Measurements from ENCODE around the gene PAX3.

Gene PAX3

DNA sequence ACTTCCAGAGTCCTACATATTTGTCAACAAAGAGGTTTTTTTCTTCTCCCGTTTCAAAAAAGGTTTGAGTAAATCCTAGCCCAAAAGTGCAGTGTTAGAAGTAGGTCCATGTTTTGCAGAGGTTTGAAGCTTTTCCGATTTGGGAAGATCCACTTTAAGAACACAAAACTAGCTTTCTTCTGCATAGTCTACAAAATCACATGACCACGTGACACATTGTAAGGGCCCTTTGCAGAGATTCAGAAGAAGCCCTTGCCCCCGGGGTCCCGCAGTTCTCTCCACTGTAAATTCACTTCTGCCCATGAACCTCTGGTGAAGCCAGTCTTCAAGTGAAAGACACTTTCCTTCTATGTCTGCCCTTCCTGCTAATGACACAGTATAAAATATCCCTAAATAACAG is 49.4 kb downstream of the PAX3 start:
- no peak for DNase-seq (ENCODE audit: low read depth)
- H3K4me3 ChIP-seq (ENCODE audit: low read length), result no peak overlapping the region
- no peak for TF ChIP-seq CTCF (conservative IDR thresholded peaks at IDR 0.05; ENCODE audit: low read length)

DNA sequence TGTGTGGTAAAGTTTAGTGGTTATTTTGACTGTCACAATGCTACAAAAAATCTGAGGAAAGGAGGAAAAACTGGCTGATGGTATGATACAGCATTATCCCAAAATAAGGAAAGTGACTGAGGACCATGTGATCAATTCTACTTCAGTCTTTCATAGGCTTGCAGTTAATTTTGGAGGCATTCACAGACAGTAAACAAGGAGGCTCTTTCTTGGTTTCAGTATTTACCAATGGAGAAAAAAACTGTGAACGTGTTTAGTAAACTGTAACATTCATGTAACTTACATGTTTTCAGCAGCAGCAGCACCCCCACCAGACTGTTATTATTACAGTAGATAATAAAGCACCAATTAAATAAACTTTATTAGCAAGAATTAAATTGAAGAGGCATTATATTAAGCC is 50.0 kb downstream of the PAX3 start:
- DNase-seq (ENCODE audit: low read depth), result no peak

GRCh38 chr2:222248256-222248655 is 50.5 kb downstream of the PAX3 start:
- no peak for DNase-seq (ENCODE audit: low read depth)
- H3K4me3 ChIP-seq (ENCODE audit: low read length), result no peak overlapping the region
- no peak for TF ChIP-seq CTCF (conservative IDR thresholded peaks at IDR 0.05; ENCODE audit: low read length)

More for the DNA sequence above, 50.0 kb downstream of the PAX3 start:
- no peak overlapping the region for H3K4me3 ChIP-seq (ENCODE audit: low read length)
- no peak for TF ChIP-seq CTCF (conservative IDR thresholded peaks at IDR 0.05; ENCODE audit: low read length)

GRCh38 chr2:222242532-222242931 is 56.3 kb downstream of the PAX3 start:
- no peak for DNase-seq (ENCODE audit: low read depth)
- TF ChIP-seq CTCF (conservative IDR thresholded peaks at IDR 0.05; ENCODE audit: low read length), result no peak
- no peak overlapping the region for H3K4me3 ChIP-seq (ENCODE audit: low read length)

DNA sequence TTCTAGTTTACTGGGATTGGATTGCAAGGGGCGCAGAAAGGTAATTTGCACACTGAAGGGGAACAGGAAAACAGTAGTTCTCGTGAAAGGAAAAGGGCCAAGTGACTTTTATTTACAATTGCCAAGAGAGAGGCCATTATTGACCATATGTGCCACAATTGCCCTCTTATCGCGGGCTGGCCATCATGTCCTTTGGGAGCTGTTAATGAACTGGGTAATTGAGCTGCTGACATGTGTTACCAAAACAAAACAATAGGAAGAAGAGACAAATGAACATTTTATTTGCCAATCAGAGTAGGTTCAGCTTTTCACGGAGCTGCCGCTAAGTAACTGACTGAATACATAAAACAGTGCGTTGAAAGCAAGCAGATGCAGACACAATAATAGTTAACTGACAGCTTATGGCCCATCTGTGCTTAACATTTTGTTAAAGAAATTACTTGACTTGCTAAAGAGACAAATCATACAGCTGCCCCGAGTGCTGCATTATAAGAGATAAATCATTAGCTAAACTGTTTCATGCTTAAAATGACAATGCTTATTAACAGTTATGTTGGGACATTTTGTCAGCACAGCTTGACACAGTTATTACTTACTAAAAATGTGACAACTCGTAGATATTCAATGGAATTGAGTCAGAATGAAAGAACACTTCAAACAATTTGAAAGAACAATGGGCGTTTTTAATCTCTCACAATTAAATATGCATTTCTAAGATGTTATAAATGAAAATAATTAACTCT is 57.5 kb downstream of the PAX3 start:
- no peak for TF ChIP-seq CTCF (conservative IDR thresholded peaks at IDR 0.05; ENCODE audit: low read length)
- H3K4me3 ChIP-seq (ENCODE audit: low read length), result no peak overlapping the region
- DNase-seq (ENCODE audit: low read depth), result no peak

GRCh38 chr2:222240676-222241049 is 58.1 kb downstream of the PAX3 start:
- no peak overlapping the region for H3K4me3 ChIP-seq (ENCODE audit: low read length)
- no peak for TF ChIP-seq CTCF (conservative IDR thresholded peaks at IDR 0.05; ENCODE audit: low read length)
- DNase-seq (ENCODE audit: low read depth), result no peak

GRCh38 chr2:222239945-222240675 is 58.7 kb downstream of the PAX3 start:
- no peak for TF ChIP-seq CTCF (conservative IDR thresholded peaks at IDR 0.05; ENCODE audit: low read length)
- no peak for DNase-seq (ENCODE audit: low read depth)
- no peak overlapping the region for H3K4me3 ChIP-seq (ENCODE audit: low read length)

All from AG10803 (cell line).